Left ventricle myocardium superior (tissue), 1 donor: ENCODE results near the gene KCTD18. TPM values are rescaled to one million over a fixed set of nuclear protein-coding genes. Genes with fewer than 3 reads are reported as not detected.

ENCODE experiments used
- ATAC-seq: fragments of 200-7000 bp; cut with Tn5 transposase; one replicate; pipeline ENCODE4 v1.9.1; 2020; ENCODE audit warnings: mild to moderate bottlenecking, moderate library complexity
- DNase-seq: peaks from one replicate; pipeline ENCODE4 v3.0.0-alpha.2; 2020
- intact Hi-C: fragments of 100-400 bp; cut with micrococcal nuclease; formaldehyde crosslinking; loops from one replicate; pipeline ENCODE4 v1.11.0; 2022
- total RNA-seq: library from RNA; stranded (reverse); fragmentation: NEBNext Ultra II Directional; extraction: Animal tissue kit (Norgen Biotek cat#: 25700); gene quantifications from one replicate; pipeline ENCODE4 v1.2.1, GENCODE V29; 2021
- donor health status: DM: no; HTN: yes; CAD: no; lungs with severe emphysema.

Gene KCTD18
- total RNA-seq, 1 donor from 2014 or later: 9.1 TPM

DNA sequence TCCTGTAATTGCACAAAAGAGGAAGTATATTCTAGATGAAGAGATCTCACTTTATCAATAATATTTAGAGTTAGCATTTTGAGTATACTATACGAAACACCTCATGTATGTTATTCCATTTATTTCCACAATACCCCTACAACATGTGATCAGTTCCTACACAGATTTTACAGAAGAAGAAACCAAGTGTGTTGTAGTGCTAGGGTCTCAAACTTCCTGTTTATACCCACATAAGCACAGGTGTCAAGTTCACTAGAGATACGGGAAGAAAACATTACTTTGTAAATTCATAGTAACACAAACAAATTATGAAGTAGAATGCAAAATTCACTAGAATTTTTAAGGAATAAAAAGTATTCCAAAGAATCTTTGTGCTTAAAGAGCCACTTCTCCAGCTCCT, 46.4 kb downstream of the KCTD18 start:
- intact Hi-C loops: no loop called here
- no peak for ATAC-seq
- no peak for DNase-seq

GRCh38 chr2:200461846-200462710, 47.8 kb downstream of the KCTD18 start:
- DNase-seq: no peak

GRCh38 chr2:200459101-200459500, 50.8 kb downstream of the KCTD18 start:
- ATAC-seq (no peak), DNase-seq (no peak)
- intact Hi-C loops: no loop called here

More at GRCh38 chr2:200461846-200462710, 47.8 kb downstream of the KCTD18 start:
- intact Hi-C loops: no loop called here
- no peak for ATAC-seq

- intact Hi-C loops: no loop called here
- DNase-seq: no peak
- ATAC-seq: peak; percentile 91
Measured at GRCh38 chr2:200456567-200456966, 53.3 kb downstream of the KCTD18 start.

- intact Hi-C loops: no loop called here
- DNase-seq (no peak), ATAC-seq (peak; percentile 66)
Measured at GRCh38 chr2:200455958-200456421, 53.9 kb downstream of the KCTD18 start.

DNA sequence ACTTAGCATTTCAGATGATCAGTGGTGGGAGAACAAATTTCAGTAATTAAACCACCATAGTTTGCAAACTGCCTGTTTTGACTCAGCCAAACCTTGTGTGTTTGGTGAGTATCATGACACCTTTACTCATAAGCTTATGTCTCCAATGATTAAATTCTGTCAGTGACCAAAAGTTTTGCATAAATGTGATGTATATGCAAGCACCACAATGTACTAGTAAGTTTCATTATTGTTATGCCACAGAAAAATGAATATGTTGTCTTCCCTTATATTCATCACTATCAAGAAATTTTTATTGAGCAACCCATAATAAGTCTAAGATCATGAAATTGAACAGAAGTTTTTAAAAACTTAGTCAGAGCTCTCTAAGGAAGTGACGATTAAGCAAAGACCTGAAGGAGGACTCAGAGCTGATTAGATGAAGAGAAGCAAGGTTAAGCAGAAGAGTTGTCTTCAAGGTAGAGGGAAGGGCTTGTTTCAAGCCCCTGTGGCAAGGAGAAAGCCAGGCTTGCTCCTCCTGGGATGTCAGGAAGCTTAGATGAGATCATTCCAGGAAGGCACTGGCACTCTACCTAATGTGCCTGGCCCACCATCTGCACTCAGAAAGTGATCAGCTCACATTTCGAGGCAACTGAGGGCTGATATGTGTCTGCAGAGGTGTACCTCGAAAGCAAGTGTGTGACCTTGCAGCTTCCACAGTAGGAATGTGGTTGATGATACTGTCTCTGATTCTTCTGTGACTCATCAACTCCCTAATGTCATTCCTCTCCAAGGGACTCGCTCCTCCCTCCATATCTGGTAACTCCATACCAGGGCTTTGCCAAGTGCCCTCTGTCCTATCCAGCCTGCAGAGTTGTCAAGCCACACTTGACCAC, 54.7 kb downstream of the KCTD18 start:
- ATAC-seq (peak; percentile 60), DNase-seq (no peak)
- intact Hi-C loops: no loop called here

DNA sequence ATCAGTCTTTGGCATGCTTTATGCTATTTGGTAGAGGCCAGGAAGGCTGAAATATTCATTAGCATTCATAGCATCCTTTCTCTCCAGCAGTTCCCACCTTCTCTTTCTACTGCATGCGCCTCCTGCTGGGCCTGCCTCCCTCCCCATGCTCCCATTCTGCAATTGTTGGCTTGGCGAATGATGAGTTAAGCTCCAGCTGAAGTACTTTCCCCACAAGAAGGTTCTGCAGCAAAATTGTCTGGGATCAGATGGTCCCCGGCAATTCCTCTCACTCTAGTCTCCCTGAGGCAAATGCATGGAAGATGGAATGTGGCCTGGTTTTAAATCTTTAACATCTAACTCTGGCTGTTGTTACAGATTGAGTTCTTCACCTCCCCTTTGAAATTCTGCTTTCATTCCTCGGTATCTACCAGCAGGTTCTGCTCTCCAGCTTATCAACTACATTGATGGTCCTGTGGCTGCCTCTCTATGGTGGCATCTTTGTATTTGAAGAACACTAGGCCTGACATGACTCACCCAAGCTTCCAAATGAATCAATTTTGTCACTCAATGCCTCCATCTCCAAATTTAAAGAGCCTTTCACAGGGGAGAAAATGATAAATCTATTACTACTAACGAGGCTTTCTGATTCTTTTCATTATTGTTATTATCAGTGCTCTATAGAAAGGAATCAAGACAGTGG, 55.9 kb downstream of the KCTD18 start:
- ATAC-seq (no peak), DNase-seq (no peak)
- intact Hi-C loops: no loop called here

DNA sequence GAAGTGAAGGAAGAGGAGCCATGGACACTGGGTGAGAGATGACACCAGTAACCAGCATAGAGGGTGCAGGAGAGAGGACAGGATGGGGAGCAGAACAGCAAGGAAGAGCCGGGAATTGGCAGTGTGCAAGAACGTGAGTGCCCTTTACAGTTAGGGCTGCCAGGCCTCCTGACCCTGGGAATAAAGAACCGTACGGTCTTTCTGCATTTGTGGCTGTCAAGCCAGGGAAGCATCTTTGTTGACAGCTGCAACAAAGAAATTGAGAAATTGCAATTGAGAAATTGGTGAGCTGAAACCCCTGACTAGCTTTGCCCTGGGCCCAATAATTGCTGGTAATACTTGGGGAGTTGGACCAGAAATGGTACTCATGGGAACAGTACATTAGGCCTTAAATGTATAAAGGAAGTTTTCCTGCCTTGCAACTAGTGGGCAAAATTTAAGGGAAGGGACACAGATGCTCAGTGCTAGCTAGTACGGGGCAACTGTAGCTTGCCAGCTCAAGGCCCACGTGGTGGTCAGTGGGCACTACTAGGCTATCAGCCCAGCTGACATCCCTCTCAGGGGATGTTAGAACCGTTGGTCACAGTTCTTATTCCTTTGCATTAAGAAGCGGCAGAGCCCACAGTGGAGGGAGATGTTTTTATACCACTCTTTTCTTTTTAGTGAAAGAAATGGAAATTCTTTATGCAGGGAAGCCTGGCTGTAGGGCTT, 56.6 kb downstream of the KCTD18 start:
- DNase-seq (no peak), ATAC-seq (no peak)
- intact Hi-C loops: no loop called here

GRCh38 chr2:200452377-200452776, 57.5 kb downstream of the KCTD18 start:
- DNase-seq (no peak), ATAC-seq (no peak)
- intact Hi-C loops: no loop called here

GRCh38 chr2:200451511-200451910, 58.4 kb downstream of the KCTD18 start:
- intact Hi-C loops: no loop called here
- DNase-seq (no peak), ATAC-seq (no peak)

DNA sequence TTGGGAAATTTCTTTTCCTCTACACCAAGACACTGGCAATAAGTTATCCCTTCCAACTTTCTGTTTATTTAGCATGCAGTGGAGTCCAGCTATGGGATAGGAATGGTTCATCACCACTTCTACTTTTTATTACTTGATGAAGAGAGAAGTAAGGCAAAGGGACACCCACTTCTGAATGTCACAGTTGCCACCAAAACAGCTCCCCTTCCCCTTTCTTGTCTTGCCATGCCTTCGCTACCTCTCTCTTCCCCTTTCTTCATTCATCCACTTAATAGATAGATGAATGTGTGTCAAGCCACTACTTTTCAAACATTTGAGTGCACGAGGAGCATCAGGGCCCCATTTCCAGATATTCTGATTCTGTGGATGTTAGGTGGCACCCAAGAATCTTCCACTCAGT, 59.6 kb downstream of the KCTD18 start:
- ATAC-seq (no peak), DNase-seq (no peak)
- intact Hi-C loops: no loop called here

- no peak for ATAC-seq
- DNase-seq: no peak
- intact Hi-C loops: no loop called here
Measured at GRCh38 chr2:200449149-200449548, 60.7 kb downstream of the KCTD18 start.

GRCh38 chr2:200448455-200448854, 61.4 kb downstream of the KCTD18 start:
- intact Hi-C loops: no loop called here
- DNase-seq (no peak), ATAC-seq (no peak)

- no peak for ATAC-seq
- intact Hi-C loops: no loop called here
Measured at GRCh38 chr2:200447139-200447855, 62.6 kb downstream of the KCTD18 start.

GRCh38 chr2:200446612-200447011, 63.3 kb downstream of the KCTD18 start:
- ATAC-seq (no peak), DNase-seq (no peak)
- intact Hi-C loops: no loop called here

More at GRCh38 chr2:200447139-200447855, 62.6 kb downstream of the KCTD18 start:
- no peak for DNase-seq

DNA sequence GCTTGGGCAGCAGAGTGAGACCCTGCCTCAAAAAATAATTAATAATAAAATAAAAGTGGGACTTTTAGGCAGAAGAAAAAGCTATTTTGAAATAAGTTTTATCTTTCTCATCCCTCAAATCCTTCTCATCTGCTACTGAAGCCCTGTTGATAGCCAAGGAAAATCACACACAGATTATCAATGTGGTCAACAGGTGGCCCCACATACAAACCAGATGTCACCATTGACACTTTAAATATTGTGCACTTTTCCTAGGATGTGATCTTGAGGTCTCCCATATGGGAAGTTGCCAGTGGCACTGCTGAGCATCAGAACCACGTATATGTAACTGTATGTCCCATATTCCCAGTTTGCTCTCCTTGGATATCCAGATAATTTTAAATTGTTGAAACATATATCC, 64.6 kb downstream of the KCTD18 start:
- intact Hi-C loops: no loop called here
- DNase-seq (no peak), ATAC-seq (no peak)

- ATAC-seq: no peak
- intact Hi-C loops: no loop called here
- no peak for DNase-seq
Measured at GRCh38 chr2:200444530-200444929, 65.3 kb downstream of the KCTD18 start.

GRCh38 chr2:200443916-200444315, 66.0 kb downstream of the KCTD18 start:
- intact Hi-C loops: no loop called here
- DNase-seq (no peak), ATAC-seq (no peak)
